K562 (cell line): Measurements from ENCODE around the gene EIF4EBP2. TPM values are rescaled to one million over a fixed set of nuclear protein-coding genes. Genes with fewer than 3 reads are reported as not detected.
A peak's percentile ranks its signal among the peaks of the same experiment; 100 is the strongest.

Experiments
- ARHGAP35 ChIP-seq: fragments of 450-650 bp; IDR thresholded peaks from 2 replicates; pipeline ENCODE4 v1.6.1; 2018; ENCODE audit not compliant: partially characterized antibody
- ASH1L ChIP-seq: fragments of 450-650 bp; IDR thresholded peaks from 2 replicates; pipeline ENCODE4 v1.6.1; 2018; ENCODE audit warnings: borderline replicate concordance, mild to moderate bottlenecking, low read depth; ENCODE audit not compliant: partially characterized antibody
- ATF1 ChIP-seq, 2 experiments: fragments of 450-650 bp in 1 of 2; IDR thresholded peaks; 2 replicates each; pipeline ENCODE4 v1.6.1; 2016; ENCODE audit warnings: missing compliant biosample characterization in 1 of 2, missing genetic modification characterization in 1 of 2
- BRD9 ChIP-seq: fragments of 450-650 bp; IDR thresholded peaks from 2 replicates; pipeline ENCODE4 v1.6.1; 2018; ENCODE audit warnings: low read depth; ENCODE audit not compliant: partially characterized antibody
- CTBP1 ChIP-seq: fragments of 450-650 bp; IDR thresholded peaks from 2 replicates; pipeline ENCODE4 v1.6.1; 2016; ENCODE audit warnings: borderline replicate concordance
- CTCF ChIP-seq, 3 experiments: IDR thresholded peaks in 2 of 3; conservative IDR thresholded peaks in 1 of 3; 2 replicates each; pipeline ENCODE4 v1.5.1; 2011 to 2012; ENCODE audit warnings: low read length in 3 of 3, mild to moderate bottlenecking in 3 of 3, control low read depth in 2 of 3, improper control_type of control experiment in 1 of 3, inconsistent platforms in 1 of 3, low read depth in 1 of 3, mixed read lengths in 1 of 3, moderate library complexity in 1 of 3; ENCODE audit not compliant: insufficient read depth in 2 of 3
- ELF4 ChIP-seq: fragments of 450-650 bp; formaldehyde crosslinking; IDR thresholded peaks from 2 replicates; pipeline ENCODE4 v1.4.0; 2022; ENCODE audit warnings: missing genetic modification characterization
- ESRRB ChIP-seq: fragments of 250-450 bp; sonication (Bioruptor Pico); IDR thresholded peaks from 2 replicates; pipeline ENCODE4 v1.5.0; 2020; ENCODE audit warnings: mild to moderate bottlenecking, moderate library complexity, borderline replicate concordance
- FOXJ2 ChIP-seq: fragments of 200-800 bp; sonication (Bioruptor generic); IDR thresholded peaks from 2 replicates; pipeline ENCODE4 v1.6.1; 2016; ENCODE audit warnings: missing genetic modification characterization, missing compliant biosample characterization
- GTF2F1 ChIP-seq: IDR thresholded peaks from 2 replicates; pipeline ENCODE4 v1.6.1; 2011; ENCODE audit warnings: low read depth, low read length, improper control_type of control experiment
- HES1 ChIP-seq: fragments of 450-650 bp; IDR thresholded peaks from 2 replicates; pipeline ENCODE4 v1.6.1; 2016; ENCODE audit warnings: low read depth, mild to moderate bottlenecking, moderate library complexity
- KHSRP ChIP-seq: fragments of 450-650 bp; IDR thresholded peaks from 2 replicates; pipeline ENCODE4 v1.6.1; 2017
- KLF1 ChIP-seq: fragments of 450-650 bp; IDR thresholded peaks from 2 replicates; pipeline ENCODE4 v1.6.1; 2016; ENCODE audit warnings: missing genetic modification characterization, missing compliant biosample characterization
- LARP7 ChIP-seq: fragments of 450-650 bp; IDR thresholded peaks from 2 replicates; pipeline ENCODE4 v1.6.1; 2016
- MED1 ChIP-seq: sonication (generic); formaldehyde crosslinking; IDR thresholded peaks from 2 replicates; pipeline ENCODE4 v1.8.1; 2023; ENCODE audit warnings: missing genetic modification reagents, borderline replicate concordance
- NKRF ChIP-seq: fragments of 450-650 bp; IDR thresholded peaks from 2 replicates; pipeline ENCODE4 v1.6.1; 2016; ENCODE audit warnings: borderline replicate concordance
- NR3C1 ChIP-seq: sonication (generic); formaldehyde crosslinking; IDR thresholded peaks from 2 replicates; pipeline ENCODE4 v1.8.1; 2022; ENCODE audit warnings: missing genetic modification reagents
- RNF2 ChIP-seq: sonication (generic); IDR thresholded peaks from 2 replicates; pipeline ENCODE4 v1.6.1; 2016
- SOX6 ChIP-seq: fragments of 450-650 bp; IDR thresholded peaks from 2 replicates; pipeline ENCODE4 v1.6.1; 2014; ENCODE audit warnings: mild to moderate bottlenecking
- THRB ChIP-seq: fragments of 450-650 bp; formaldehyde crosslinking; conservative IDR thresholded peaks from 2 replicates; pipeline ENCODE4 v1.4.0; 2022; ENCODE audit warnings: mild to moderate bottlenecking, missing genetic modification characterization
- U2AF1 ChIP-seq: fragments of 200-400 bp; formaldehyde crosslinking; optimal IDR thresholded peaks from 2 replicates; pipeline ENCODE3; 2017; ENCODE audit warnings: mild to moderate bottlenecking, low read depth, low read length, moderate library complexity
- ZFP36 ChIP-seq: fragments of 150-350 bp; IDR thresholded peaks from 2 replicates; pipeline ENCODE4 v1.6.1; 2018; ENCODE audit warnings: low read length, low read depth; ENCODE audit not compliant: partially characterized antibody
- ZNF175 ChIP-seq: fragments of 200-800 bp; sonication (Bioruptor generic); IDR thresholded peaks from 2 replicates; pipeline ENCODE4 v1.6.1; 2016; ENCODE audit warnings: low read depth, mild to moderate bottlenecking, missing genetic modification characterization, missing compliant biosample characterization
- ZNF41 ChIP-seq: fragments of 250-450 bp; sonication (Bioruptor Pico); conservative IDR thresholded peaks from 2 replicates; pipeline ENCODE4 v1.4.0; 2020; ENCODE audit warnings: mild to moderate bottlenecking
- polyA plus RNA-seq, 8 experiments: library from polyadenylated mRNA; depleted of rRNA in 4 of 8; stranded (reverse) in 5 of 8; unstranded in 3 of 8; fragments of >200 nt; fragmentation: Nextera tagmentation in 2 of 8; fragmentation: Illumina TruSeq in 1 of 8; extraction: Ambion mirVana in 2 of 8; extraction: Trizol in 1 of 8; gene quantifications; 2 replicates each; pipeline versions ENCODE4 v1.2.1 to v1.2.3, GENCODE V29; 2011 to 2014; ENCODE audit warnings: inconsistent platforms in 1 of 8, missing spikeins in 1 of 8
- total RNA-seq, 7 experiments: library from RNA; depleted of rRNA in 6 of 7; stranded (reverse); fragments of >200 nt in 6 of 7; fragmentation: Illumina TruSeq in 2 of 7; extraction: Trizol in 2 of 7; gene quantifications; 2 replicates each; pipeline versions ENCODE4 v1.2.1 to v1.2.3, GENCODE V29; 2011 to 2021; ENCODE audit warnings: low replicate concordance in 1 of 7

EIF4EBP2 gene
- total and polyA plus RNA-seq, 9 of the 15 experiments (the other 6 are each of a cell fraction or from before 2014, with no cell fraction given) = 16.1 to 67.5 (median 38.3) TPM

GRCh38 chr10:70405037-70405824, 1.3 kb downstream of the EIF4EBP2 start (continued):
- peak; percentile 56; the same call in 1 of the 2 replicates for TF ChIP-seq NKRF
- no peak for TF ChIP-seq ARHGAP35
- no peak for TF ChIP-seq THRB (CRISPR knock-in tag)
- no peak for TF ChIP-seq KLF1 (tag)
- TF ChIP-seq NR3C1 (CRISPR knock-in tag) = no peak
- TF ChIP-seq KHSRP = no peak
- no peak for TF ChIP-seq LARP7
- no peak for TF ChIP-seq ELF4 (CRISPR knock-in tag)
- TF ChIP-seq RNF2 = peak; percentile 14; the same call in 1 of the 2 replicates
- no peak for TF ChIP-seq FOXJ2 (tag)
- no peak for TF ChIP-seq CTCF (IDR thresholded peaks at IDR 0.05 in 2 of 3, conservative IDR thresholded peaks at IDR 0.05 in 1 of 3; ENCODE audit: insufficient read depth in 2 of 3, low read depth in 1 of 3, low read length in 3 of 3)
- TF ChIP-seq U2AF1 = no peak
- no peak for TF ChIP-seq ZNF41 (CRISPR knock-in tag)
- no peak for TF ChIP-seq BRD9
- no peak for TF ChIP-seq ZFP36
- TF ChIP-seq ZNF175 = no peak
- no peak for TF ChIP-seq ESRRB
- TF ChIP-seq ATF1 (CRISPR knock-in tag; IDR thresholded peaks at IDR 0.05) = no peak
- TF ChIP-seq ATF1 (tag; IDR thresholded peaks at IDR 0.05) = peak; percentile 23; the same call in 1 of the 2 replicates
- no peak for TF ChIP-seq HES1
- TF ChIP-seq CTBP1 = peak; percentile 30; the same call in 1 of the 2 replicates
- TF ChIP-seq GTF2F1 = no peak
- TF ChIP-seq MED1 (CRISPR knock-in tag) = no peak
- TF ChIP-seq ASH1L = no peak
- TF ChIP-seq SOX6 = peak; percentile 17; the same call in 1 of the 2 replicates
